SK-N-MC (cell line): ENCODE results near the gene RGS7.

ENCODE experiments used
- DNase-seq: peaks from one replicate; pipeline ENCODE4 v3.0.0-alpha.2; 2011; ENCODE audit warnings: low read depth, low spot score
- H3K27ac ChIP-seq: fragments of 200-600 bp; sonication (generic); 2 replicates; pipeline ENCODE4 v1.5.1; 2016; ENCODE audit warnings: mixed run types
- H3K36me3 ChIP-seq: fragments of 200-600 bp; sonication (generic); 2 replicates; pipeline ENCODE4 v1.6.1; 2017; ENCODE audit warnings: antibody characterized with exemption, low read length, mixed read lengths; ENCODE audit not compliant: insufficient read depth
- H3K4me3 ChIP-seq: fragments of 200-600 bp; sonication (generic); 2 replicates; pipeline ENCODE4 v1.5.1; 2016
- H3K9ac ChIP-seq: fragments of 200-600 bp; sonication (generic); 2 replicates; pipeline ENCODE4 v1.8.0; 2017; ENCODE audit warnings: mixed run types, mixed read lengths; ENCODE audit not compliant: insufficient read length
- H3K9me3 ChIP-seq: fragments of 200-600 bp; sonication (generic); 2 replicates; pipeline ENCODE4 v1.6.1; 2017; ENCODE audit warnings: low read depth, mild to moderate bottlenecking, antibody characterized with exemption, low read length, moderate library complexity, mixed read lengths
- EZH2 ChIP-seq: fragments of 200-600 bp; sonication (generic); IDR thresholded peaks from one replicate; pipeline ENCODE4 v1.6.1; 2017; ENCODE audit warnings: antibody characterized with exemption
- FOXP2 ChIP-seq: optimal IDR thresholded peaks from 2 replicates; pipeline ENCODE3; 2011; ENCODE audit warnings: mild to moderate bottlenecking, moderate library complexity; ENCODE audit not compliant: insufficient read depth; ENCODE audit errors: extremely low read length, control extremely low read depth
- POLR2AphosphoS5 ChIP-seq: IDR thresholded peaks from 2 replicates; pipeline ENCODE4 v1.6.1; 2012; ENCODE audit warnings: mild to moderate bottlenecking, low read depth, low read length, borderline replicate concordance

RGS7 gene

DNA sequence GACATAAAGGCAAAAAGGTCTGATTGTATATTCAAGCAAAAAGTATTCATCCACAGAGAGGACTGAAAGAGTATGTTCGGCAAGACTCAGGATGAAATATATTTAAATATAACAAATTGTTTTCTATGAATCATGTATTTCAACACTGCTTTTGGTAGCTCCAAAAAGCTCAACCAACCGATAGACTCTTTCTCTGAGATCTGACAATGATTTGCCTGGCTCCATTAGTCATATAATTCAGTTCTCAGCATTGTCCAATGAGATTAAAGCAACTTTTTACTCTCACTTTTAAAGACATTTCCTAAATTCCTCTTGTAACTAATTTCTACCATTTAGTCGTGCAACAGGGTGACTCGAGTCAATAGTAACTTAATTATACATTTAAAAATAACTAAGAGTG lies 426.0 kb downstream of the RGS7 start:
- Histone ChIP-seq H3K9me3 (no peaks in the 10 kb centered on the region), H3K9ac (no peak overlapping the region), H3K4me3 (no peak overlapping the region), H3K27ac (no peak overlapping the region), H3K36me3 (no peaks in the 10 kb centered on the region)
- TF ChIP-seq EZH2 (no peak), POLR2AphosphoS5 (no peak), FOXP2 (no peak)
- no peak for DNase-seq

- Histone ChIP-seq H3K9me3 (no peaks in the 10 kb centered on the region), H3K27ac (no peak overlapping the region), H3K9ac (no peak overlapping the region), H3K36me3 (no peaks in the 10 kb centered on the region), H3K4me3 (no peak overlapping the region)
- TF ChIP-seq FOXP2 (no peak), POLR2AphosphoS5 (no peak), EZH2 (no peak)
- DNase-seq, result no peak
These were observed 428.7 kb downstream of the RGS7 start for GRCh38 chr1:240928265-240928664.

DNA sequence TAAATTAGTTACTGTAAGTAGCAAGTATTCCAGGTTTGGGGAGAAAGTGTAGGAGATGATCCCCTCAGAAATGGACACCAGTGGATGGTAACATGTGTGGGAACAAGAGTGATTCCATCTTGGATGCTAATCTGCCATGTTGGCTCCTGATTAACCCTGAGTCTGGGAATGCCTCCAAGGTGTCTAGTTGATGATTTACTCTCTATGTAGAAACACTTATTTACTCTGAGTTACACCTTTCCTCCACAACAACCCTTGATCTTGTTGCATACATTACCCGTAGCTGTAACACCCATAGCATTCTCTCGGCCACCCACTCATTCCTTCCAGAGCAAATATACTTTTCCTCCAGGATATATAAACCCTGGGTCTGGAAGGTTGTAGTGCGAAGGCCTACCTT lies 429.2 kb downstream of the RGS7 start:
- no peak overlapping the region for H3K27ac ChIP-seq
- no peak overlapping the region for H3K9ac ChIP-seq
- H3K4me3 ChIP-seq, result no peak overlapping the region
- DNase-seq, result no peak
- TF ChIP-seq FOXP2 (no peak), POLR2AphosphoS5 (no peak)
- no peaks in the 10 kb centered on the region for H3K9me3 ChIP-seq
- H3K36me3 ChIP-seq, result no peaks in the 10 kb centered on the region

- H3K27ac ChIP-seq, result no peak overlapping the region
- no peaks in the 10 kb centered on the region for H3K36me3 ChIP-seq
- TF ChIP-seq FOXP2 (no peak), POLR2AphosphoS5 (no peak), EZH2 (no peak)
- H3K9me3 ChIP-seq, result no peaks in the 10 kb centered on the region
- DNase-seq, result no peak
- no peak overlapping the region for H3K4me3 ChIP-seq
- no peak overlapping the region for H3K9ac ChIP-seq
These were observed 431.7 kb downstream of the RGS7 start for GRCh38 chr1:240925273-240925672.

GRCh38 chr1:240917976-240918375 lies 439.0 kb downstream of the RGS7 start:
- no peak overlapping the region for H3K27ac ChIP-seq
- no peak overlapping the region for H3K9ac ChIP-seq
- no peak for DNase-seq
- no peak overlapping the region for H3K4me3 ChIP-seq
- H3K36me3 ChIP-seq, result no peaks in the 10 kb centered on the region
- no peaks in the 10 kb centered on the region for H3K9me3 ChIP-seq
- TF ChIP-seq POLR2AphosphoS5 (no peak), EZH2 (no peak), FOXP2 (no peak)

- Histone ChIP-seq H3K4me3 (no peak overlapping the region), H3K9me3 (no peaks in the 10 kb centered on the region), H3K27ac (no peak overlapping the region), H3K36me3 (no peaks in the 10 kb centered on the region), H3K9ac (no peak overlapping the region)
- no peak for DNase-seq
- TF ChIP-seq EZH2 (no peak), POLR2AphosphoS5 (no peak), FOXP2 (no peak)
These were observed 442.5 kb downstream of the RGS7 start for GRCh38 chr1:240914506-240914905.

GRCh38 chr1:240912821-240913220 lies 444.2 kb downstream of the RGS7 start:
- TF ChIP-seq EZH2 (no peak), POLR2AphosphoS5 (no peak), FOXP2 (no peak)
- no peak overlapping the region for H3K9ac ChIP-seq
- H3K4me3 ChIP-seq, result no peak overlapping the region
- H3K27ac ChIP-seq, result no peak overlapping the region
- no peaks in the 10 kb centered on the region for H3K9me3 ChIP-seq
- no peaks in the 10 kb centered on the region for H3K36me3 ChIP-seq
- DNase-seq, result no peak

DNA sequence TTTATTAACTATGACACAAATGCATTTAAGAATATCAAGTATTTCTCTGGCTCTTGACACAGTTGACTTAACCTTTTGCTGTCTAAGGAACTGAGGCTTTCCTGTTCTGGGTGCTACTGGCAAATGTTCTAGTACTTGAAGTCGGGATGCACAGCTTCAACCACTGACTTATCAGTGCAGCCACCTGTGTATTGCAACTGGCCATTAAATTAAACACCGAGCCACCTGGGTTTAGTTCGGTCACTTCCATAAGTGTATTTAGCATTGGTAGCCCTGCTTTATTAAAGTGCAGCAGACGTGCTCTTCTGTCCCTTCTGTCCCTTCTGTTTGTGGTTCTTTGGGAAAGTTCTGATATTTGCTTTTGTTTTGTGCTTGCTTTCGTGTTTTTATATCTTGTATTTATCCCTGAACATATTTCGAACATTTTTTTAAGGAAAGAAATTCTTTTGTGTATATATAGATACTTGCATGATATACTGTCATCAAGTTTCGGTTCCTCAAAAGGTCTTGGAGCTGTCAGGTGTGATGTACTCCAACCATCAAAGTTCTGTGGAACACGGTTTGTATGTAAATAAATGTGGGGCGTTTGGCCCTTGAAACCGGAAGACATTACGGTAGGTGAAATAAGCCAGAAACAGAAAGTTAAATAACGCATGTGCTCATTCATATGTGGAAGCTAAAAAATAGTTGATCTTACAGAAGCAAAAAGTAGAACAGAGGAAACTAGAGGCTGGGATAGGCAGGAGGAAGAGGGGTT lies 447.1 kb downstream of the RGS7 start:
- no peak for DNase-seq
- Histone ChIP-seq H3K4me3 (no peak overlapping the region), H3K27ac (no peak overlapping the region), H3K9me3 (no peaks in the 10 kb centered on the region), H3K36me3 (no peaks in the 10 kb centered on the region), H3K9ac (no peak overlapping the region)
- no peak for TF ChIP-seq EZH2
- TF ChIP-seq FOXP2, result no peak
- TF ChIP-seq POLR2AphosphoS5, result no peak

- H3K36me3 ChIP-seq, result no peaks in the 10 kb centered on the region
- TF ChIP-seq POLR2AphosphoS5 (no peak), EZH2 (no peak), FOXP2 (no peak)
- H3K9ac ChIP-seq, result no peak overlapping the region
- H3K4me3 ChIP-seq, result no peak overlapping the region
- no peak for DNase-seq
- no peaks in the 10 kb centered on the region for H3K9me3 ChIP-seq
- H3K27ac ChIP-seq, result no peak overlapping the region
These were observed 450.5 kb downstream of the RGS7 start for GRCh38 chr1:240906477-240906876.
